Endometrial microvascular endothelial cells (primary cell): ENCODE results near the gene EN2. TPM values are rescaled to one million over a fixed set of nuclear protein-coding genes. Genes with fewer than 3 reads are reported as not detected.

Source experiments
- in situ Hi-C: cut with HindIII; loops from 2 replicates; pipeline ENCODE4 v1.10.0; 2017; ENCODE audit warnings: low sequenced_read_pairs, low pct_unique_long_range_greater_than_20kb; ENCODE audit errors: inconsistent ontology term
- total RNA-seq: library from RNA; depleted of rRNA; stranded (reverse); fragments of >200 nt; gene quantifications from one replicate; pipeline ENCODE4 v1.2.3, GENCODE V29; 2015; ENCODE audit errors: inconsistent ontology term

The EN2 gene
- total RNA-seq, 1 donor from 2014 or later: not detected

GRCh38 chr7:155471718-155472117 is 13.8 kb downstream of the EN2 start:
- in situ Hi-C loops: no loop called here

GRCh38 chr7:155477476-155477875 is 19.5 kb downstream of the EN2 start:
- in situ Hi-C loops: no loop called here

- in situ Hi-C loops: no loop called here
These were observed 23.8 kb downstream of the EN2 start for GRCh38 chr7:155481764-155482163.

GRCh38 chr7:155482511-155483183 is 24.7 kb downstream of the EN2 start:
- in situ Hi-C loops: no loop called here

- in situ Hi-C loops: no loop called here
These were observed 25.3 kb downstream of the EN2 start for GRCh38 chr7:155483245-155483644.

GRCh38 chr7:155483868-155484325 is 26.0 kb downstream of the EN2 start:
- in situ Hi-C loops: no loop called here

- in situ Hi-C loops: no loop called here
These were observed 26.8 kb downstream of the EN2 start for GRCh38 chr7:155484483-155485399.

GRCh38 chr7:155486783-155487508 is 29.0 kb downstream of the EN2 start:
- in situ Hi-C loops: no loop called here

GRCh38 chr7:155487509-155488482 is 29.9 kb downstream of the EN2 start:
- in situ Hi-C loops: no loop called here

- in situ Hi-C loops: no loop called here
These were observed 30.7 kb downstream of the EN2 start for GRCh38 chr7:155488483-155489127.

- in situ Hi-C loops: no loop called here
These were observed 31.4 kb downstream of the EN2 start for GRCh38 chr7:155489158-155489840.

- in situ Hi-C loops: no loop called here
These were observed 32.1 kb downstream of the EN2 start for GRCh38 chr7:155489862-155490696.

- in situ Hi-C loops: no loop called here
These were observed 33.0 kb downstream of the EN2 start for GRCh38 chr7:155490697-155491628.

GRCh38 chr7:155491812-155492211 is 33.9 kb downstream of the EN2 start:
- in situ Hi-C loops: no loop called here

GRCh38 chr7:155493744-155494538 is 36.0 kb downstream of the EN2 start:
- in situ Hi-C loops: no loop called here
